Hematopoietic multipotent progenitor cell treated with erythropoietin and hydrocortisone succinate and interleukin-3 and kit ligand, for 8 days (in vitro differentiated cells): ENCODE measurements around the gene LPCAT1.

Experiments used
- DNase-seq: peaks from one replicate; pipeline ENCODE4 v3.0.0-alpha.2; 2015

LPCAT1 gene

GRCh38 chr5:1493413-1493812, 30.3 kb downstream of the LPCAT1 start:
- no peak for DNase-seq

- no peak for DNase-seq
Measured at GRCh38 chr5:1492757-1493156, 31.0 kb downstream of the LPCAT1 start.

- no peak for DNase-seq
Measured at GRCh38 chr5:1490376-1490775, 33.4 kb downstream of the LPCAT1 start.

- no peak for DNase-seq
Measured at GRCh38 chr5:1489754-1490153, 34.0 kb downstream of the LPCAT1 start.

GRCh38 chr5:1488882-1489680, 34.7 kb downstream of the LPCAT1 start:
- no peak for DNase-seq

- no peak for DNase-seq
Measured at GRCh38 chr5:1487079-1487764, 36.5 kb downstream of the LPCAT1 start.

- no peak for DNase-seq
Measured at GRCh38 chr5:1486271-1486670, 37.5 kb downstream of the LPCAT1 start.

- no peak for DNase-seq
Measured at GRCh38 chr5:1485579-1486118, 38.1 kb downstream of the LPCAT1 start.

GRCh38 chr5:1484730-1485578, 38.8 kb downstream of the LPCAT1 start:
- DNase-seq: no peak

- no peak for DNase-seq
Measured at GRCh38 chr5:1483856-1484729, 39.7 kb downstream of the LPCAT1 start.

GRCh38 chr5:1483064-1483463, 40.7 kb downstream of the LPCAT1 start:
- no peak for DNase-seq

- no peak for DNase-seq
Measured at GRCh38 chr5:1481959-1482331, 41.8 kb downstream of the LPCAT1 start.

GRCh38 chr5:1481266-1481958, 42.3 kb downstream of the LPCAT1 start:
- no peak for DNase-seq

GRCh38 chr5:1480806-1481205, 43.0 kb downstream of the LPCAT1 start:
- DNase-seq: no peak

GRCh38 chr5:1480217-1480616, 43.5 kb downstream of the LPCAT1 start:
- no peak for DNase-seq

- peak; percentile 8 for DNase-seq
Measured at GRCh38 chr5:1479581-1480188, 44.1 kb downstream of the LPCAT1 start.

- DNase-seq: no peak
Measured at GRCh38 chr5:1479066-1479465, 44.7 kb downstream of the LPCAT1 start.

- no peak for DNase-seq
Measured at GRCh38 chr5:1478271-1479035, 45.3 kb downstream of the LPCAT1 start.

- no peak for DNase-seq
Measured at GRCh38 chr5:1477341-1477740, 46.4 kb downstream of the LPCAT1 start.

GRCh38 chr5:1476967-1477310, 46.8 kb downstream of the LPCAT1 start:
- DNase-seq: no peak
